Fibroblast of upper back skin (primary cell): Measurements from ENCODE around the gene WDR37.
"Not testable (repeated sequence)": the region's sequence is repeated elsewhere in the genome, so short reads cannot be mapped to it uniquely, and the experiment has no call there.

Experiments
- DNase-seq: peaks from one replicate; pipeline ENCODE4 v3.0.0-alpha.2; 2013

The WDR37 gene

GRCh38 chr10:1109795-1110673 is 53.8 kb downstream of the WDR37 start:
- peak; percentile 93 for DNase-seq

- no peak for DNase-seq
Observed at GRCh38 chr10:1110674-1111119, 54.5 kb downstream of the WDR37 start.

- DNase-seq: no peak
Observed at GRCh38 chr10:1114315-1114714, 58.1 kb downstream of the WDR37 start.

- no peak for DNase-seq
Observed at GRCh38 chr10:1114719-1115606, 58.8 kb downstream of the WDR37 start.

GRCh38 chr10:1115607-1115955 is 59.4 kb downstream of the WDR37 start:
- no peak for DNase-seq

- no peak for DNase-seq
Observed at GRCh38 chr10:1116051-1116450, 59.9 kb downstream of the WDR37 start.

GRCh38 chr10:1116696-1117280 is 60.6 kb downstream of the WDR37 start:
- DNase-seq: no peak

- no peak for DNase-seq
Observed at GRCh38 chr10:1117651-1118050, 61.5 kb downstream of the WDR37 start.

GRCh38 chr10:1118318-1118717 is 62.1 kb downstream of the WDR37 start:
- not testable (repeated sequence) for DNase-seq

- no peak for DNase-seq
Observed at GRCh38 chr10:1119027-1119426, 62.8 kb downstream of the WDR37 start.

- DNase-seq: no peak
Observed at GRCh38 chr10:1119501-1119900, 63.3 kb downstream of the WDR37 start.

GRCh38 chr10:1120306-1120705 is 64.1 kb downstream of the WDR37 start:
- DNase-seq: no peak

GRCh38 chr10:1120801-1121211 is 64.6 kb downstream of the WDR37 start:
- peak; percentile 37 for DNase-seq

GRCh38 chr10:1121271-1121970 is 65.2 kb downstream of the WDR37 start:
- DNase-seq: no peak

- DNase-seq: no peak
Observed at GRCh38 chr10:1122349-1122748, 66.2 kb downstream of the WDR37 start.

GRCh38 chr10:1123198-1123597 is 67.0 kb downstream of the WDR37 start:
- no peak for DNase-seq

- DNase-seq: no peak
Observed at GRCh38 chr10:1123972-1124371, 67.8 kb downstream of the WDR37 start.

- no peak for DNase-seq
Observed at GRCh38 chr10:1124796-1125195, 68.6 kb downstream of the WDR37 start.

GRCh38 chr10:1126461-1126860 is 70.3 kb downstream of the WDR37 start:
- DNase-seq: no peak

- no peak for DNase-seq
Observed at GRCh38 chr10:1127629-1128028, 71.4 kb downstream of the WDR37 start.

- no peak for DNase-seq
Observed at GRCh38 chr10:1128115-1128514, 71.9 kb downstream of the WDR37 start.

- DNase-seq: no peak
Observed at GRCh38 chr10:1128649-1129048, 72.5 kb downstream of the WDR37 start.

GRCh38 chr10:1130226-1130625 is 74.0 kb downstream of the WDR37 start:
- DNase-seq: no peak
